HG02623 (cell line): Measurements from ENCODE around the gene DGKD.

Experiments
- ATAC-seq: cut with Tn5 transposase; IDR thresholded peaks from one replicate; pipeline ENCODE4 v1.9.1; 2021; ENCODE audit warnings: moderate library complexity; ENCODE audit not compliant: unreplicated experiment

The DGKD gene

DNA sequence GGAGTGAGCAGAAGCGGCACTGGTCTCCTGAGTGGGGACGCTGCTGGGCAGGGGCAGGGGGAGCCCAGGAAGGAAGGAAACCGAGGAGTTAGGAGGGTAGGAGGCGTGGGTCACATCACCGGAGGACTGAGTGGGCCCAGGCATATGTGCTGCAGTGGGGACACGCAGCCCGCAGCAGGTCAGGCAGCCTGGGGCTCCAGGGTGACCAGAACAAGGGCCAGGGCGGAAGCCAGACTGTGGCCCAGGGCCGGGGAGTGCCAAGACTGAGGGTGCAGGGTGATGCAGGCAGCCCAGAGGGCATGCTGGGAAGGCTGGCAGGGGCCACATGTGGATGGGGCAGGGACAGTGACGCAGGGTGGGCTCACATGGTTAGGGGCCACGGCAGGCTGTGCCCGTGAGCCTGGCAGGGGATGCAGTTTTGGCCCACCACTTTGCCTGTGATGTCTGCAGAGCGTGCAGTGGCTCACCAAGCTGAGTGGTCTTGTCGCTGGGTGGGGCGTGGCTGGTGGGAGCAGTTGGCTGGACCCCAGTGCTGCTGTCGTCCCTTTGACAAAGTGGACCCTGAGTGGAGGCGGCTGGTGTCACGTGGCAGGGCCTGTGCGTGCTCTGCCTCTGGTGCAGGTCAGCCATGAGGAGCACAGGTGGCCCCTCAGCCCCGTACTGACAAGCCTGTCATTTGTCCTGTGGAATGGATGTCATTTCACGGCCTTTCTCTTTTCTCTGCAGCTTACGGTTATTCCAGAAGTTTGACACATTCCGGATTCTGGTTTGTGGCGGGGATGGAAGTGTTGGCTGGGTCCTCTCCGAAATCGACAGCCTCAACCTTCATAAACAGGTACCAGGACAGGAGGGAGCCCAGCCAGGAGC, 87.1 kb downstream of the DGKD start:
- ATAC-seq = no peak

DNA sequence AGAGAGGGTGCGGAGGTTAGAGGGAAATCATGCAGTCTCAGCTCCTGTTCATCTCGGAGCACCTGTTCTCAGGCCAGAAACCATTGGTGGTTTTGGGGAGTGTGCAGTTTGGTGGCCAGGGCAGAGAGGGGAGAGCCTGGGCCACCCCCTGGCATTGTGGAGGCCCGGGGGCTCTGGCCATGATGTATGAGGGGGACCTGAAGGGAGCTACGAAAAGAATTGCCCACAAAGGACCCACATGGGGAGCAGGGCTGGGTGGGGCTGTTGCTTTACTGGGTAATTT, 87.7 kb downstream of the DGKD start:
- ATAC-seq = no peak

GRCh38 chr2:233443511-233444183, 89.4 kb downstream of the DGKD start:
- peak; percentile 41 for ATAC-seq

DNA sequence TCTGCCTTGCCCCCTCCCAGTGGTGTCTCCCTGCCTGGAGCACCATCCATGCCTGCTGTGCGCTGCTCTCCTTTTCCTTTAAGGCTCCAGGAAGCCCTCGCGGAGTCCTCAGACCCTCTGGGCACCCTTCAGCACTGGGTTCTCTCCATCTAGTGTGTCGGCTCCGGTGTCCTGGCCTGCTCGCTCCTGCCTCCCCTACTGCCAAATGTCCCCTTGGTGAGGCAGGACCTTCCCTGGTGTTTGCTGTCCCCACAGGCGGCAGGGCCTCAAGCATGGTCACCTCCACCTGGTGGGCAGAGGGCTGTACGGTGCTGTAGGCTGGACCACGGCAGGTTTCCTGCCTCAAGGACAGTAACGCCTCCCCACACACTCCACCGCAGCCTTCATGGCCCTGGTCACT, 90.2 kb downstream of the DGKD start:
- ATAC-seq = no peak

GRCh38 chr2:233445152-233445830, 91.0 kb downstream of the DGKD start:
- no peak for ATAC-seq

- no peak for ATAC-seq
Measured at GRCh38 chr2:233446121-233446520, 91.8 kb downstream of the DGKD start.

- no peak for ATAC-seq
Measured at GRCh38 chr2:233446606-233447305, 92.5 kb downstream of the DGKD start.

DNA sequence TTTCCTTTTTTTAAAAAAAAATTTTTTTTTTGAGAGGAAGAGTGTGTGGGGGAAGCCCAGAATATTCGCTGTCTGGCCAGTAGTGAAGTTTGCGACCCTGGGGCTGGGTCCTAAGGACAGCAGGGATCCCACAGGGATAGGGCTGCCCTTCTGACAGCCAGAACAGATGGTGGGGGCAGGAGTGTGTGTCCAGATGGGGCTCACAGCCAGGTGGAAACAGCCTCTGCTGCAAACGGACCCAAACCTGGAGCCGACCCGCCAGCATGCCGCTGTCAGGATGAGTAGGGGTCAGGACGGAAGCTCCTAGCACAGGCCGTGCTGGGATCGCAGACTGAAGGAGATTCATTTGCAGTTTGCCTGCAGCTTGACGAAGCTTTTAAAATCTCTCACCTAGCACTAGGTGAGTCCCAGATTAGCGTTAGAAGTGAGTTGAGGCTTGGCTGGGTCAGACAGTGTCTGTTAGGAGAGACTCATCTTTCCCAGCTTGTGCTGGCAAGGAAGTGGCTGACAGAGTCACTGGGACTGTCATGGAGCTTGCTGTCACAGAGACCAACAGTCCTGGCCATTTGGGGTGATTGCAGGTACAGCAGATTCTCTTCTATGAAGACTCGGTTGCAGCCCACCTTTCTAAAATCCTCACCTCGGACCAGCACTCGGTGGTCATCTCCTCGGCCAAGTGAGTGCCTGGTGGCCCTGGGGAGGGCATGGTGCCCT, 93.4 kb downstream of the DGKD start:
- no peak for ATAC-seq

GRCh38 chr2:233448220-233448559, 93.9 kb downstream of the DGKD start:
- ATAC-seq = no peak

DNA sequence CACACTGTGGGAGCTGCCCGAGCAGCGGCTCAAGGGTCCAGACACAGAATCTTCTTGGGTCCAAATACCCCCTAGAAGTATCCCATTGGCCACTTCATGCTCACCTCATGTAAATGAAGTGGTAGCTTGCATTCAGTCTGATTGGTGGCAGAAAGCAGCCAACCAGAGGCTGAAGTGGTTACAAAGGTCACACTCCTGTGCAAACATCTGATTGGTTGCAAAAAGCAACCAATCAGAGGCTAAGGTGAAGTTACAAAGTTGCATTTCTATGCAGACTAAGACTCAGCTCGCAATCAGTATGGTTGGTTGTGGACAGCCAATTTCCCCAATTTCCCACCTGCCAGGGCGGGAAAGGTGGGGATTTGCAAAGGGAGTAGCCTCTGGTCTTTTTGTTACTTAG, 94.3 kb downstream of the DGKD start:
- no peak for ATAC-seq

DNA sequence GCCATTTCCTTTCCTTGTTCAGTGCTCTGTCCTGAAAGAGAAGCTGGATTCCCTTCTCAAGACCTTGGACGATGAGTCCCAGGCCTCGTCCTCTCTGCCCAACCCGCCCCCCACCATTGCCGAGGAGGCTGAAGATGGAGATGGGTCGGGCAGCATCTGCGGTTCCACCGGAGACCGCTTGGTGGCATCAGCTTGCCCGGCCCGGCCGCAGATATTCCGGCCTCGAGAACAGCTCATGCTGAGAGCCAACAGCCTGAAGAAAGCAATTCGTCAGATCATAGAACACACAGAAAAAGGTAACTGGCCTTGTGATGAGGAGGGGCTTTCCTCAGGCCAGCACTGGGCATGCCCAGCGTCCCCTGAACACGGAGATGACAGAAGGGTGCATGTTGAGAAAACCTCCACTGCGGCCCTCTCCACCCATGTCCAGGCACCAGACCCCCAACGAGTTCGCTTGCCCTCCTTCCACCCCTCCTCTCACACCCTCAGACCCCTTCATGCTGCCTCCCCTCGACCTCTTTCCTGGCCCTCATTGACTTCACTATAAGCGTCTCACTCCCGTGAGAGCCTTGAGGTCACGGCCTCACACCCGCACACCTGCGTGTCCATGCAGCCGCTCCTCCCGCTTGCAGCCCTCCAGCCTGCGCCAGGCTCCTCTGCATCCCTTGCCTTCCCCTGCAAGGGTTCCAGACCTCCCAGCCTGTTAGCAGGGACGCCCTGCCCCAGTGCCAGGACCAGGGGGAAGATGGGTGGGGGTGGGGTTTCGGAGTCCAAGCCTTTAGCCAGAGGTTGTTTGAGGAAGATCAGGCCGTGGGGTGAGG, 95.0 kb downstream of the DGKD start:
- no peak for ATAC-seq

- no peak for ATAC-seq
Measured at GRCh38 chr2:233449921-233450863, 95.9 kb downstream of the DGKD start.

DNA sequence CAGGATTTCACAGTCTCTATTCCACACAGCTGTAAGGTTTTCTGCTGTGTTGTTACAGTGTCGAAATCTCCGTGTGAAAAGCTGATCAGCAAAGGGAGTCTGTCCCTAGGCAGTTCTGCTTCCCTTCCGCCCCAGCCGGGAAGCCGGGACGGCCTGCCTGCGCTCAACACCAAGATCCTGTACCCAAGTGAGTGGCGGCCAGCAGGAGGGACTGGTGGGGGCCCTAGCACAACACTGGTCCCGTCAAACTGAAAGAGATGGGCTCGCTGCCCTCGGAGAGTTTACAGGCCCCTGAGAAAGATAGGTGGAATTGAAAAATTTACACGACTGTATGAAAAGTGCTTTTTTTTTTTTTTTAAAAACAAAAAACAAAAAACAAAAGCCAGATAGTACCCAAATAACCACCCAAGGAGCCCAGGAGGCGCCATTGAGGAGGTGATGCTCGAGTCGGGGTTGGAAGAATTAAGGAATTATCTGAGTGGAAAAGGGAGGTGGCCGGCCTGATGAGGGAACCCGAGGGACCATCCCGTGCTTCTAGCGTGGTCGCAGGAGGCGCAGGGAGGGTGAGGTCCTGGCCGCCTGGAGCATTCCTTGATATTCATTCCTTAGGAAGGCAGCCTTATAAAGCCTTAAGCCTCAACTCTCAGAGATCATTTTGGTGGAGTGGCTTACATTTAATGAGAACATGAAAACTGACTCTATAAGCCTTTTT, 96.7 kb downstream of the DGKD start:
- no peak for ATAC-seq

- no peak for ATAC-seq
Measured at GRCh38 chr2:233451950-233452349, 97.7 kb downstream of the DGKD start.

GRCh38 chr2:233453111-233453915, 99.0 kb downstream of the DGKD start:
- ATAC-seq = no peak

- ATAC-seq = no peak
Measured at GRCh38 chr2:233453916-233454315, 99.6 kb downstream of the DGKD start.

DNA sequence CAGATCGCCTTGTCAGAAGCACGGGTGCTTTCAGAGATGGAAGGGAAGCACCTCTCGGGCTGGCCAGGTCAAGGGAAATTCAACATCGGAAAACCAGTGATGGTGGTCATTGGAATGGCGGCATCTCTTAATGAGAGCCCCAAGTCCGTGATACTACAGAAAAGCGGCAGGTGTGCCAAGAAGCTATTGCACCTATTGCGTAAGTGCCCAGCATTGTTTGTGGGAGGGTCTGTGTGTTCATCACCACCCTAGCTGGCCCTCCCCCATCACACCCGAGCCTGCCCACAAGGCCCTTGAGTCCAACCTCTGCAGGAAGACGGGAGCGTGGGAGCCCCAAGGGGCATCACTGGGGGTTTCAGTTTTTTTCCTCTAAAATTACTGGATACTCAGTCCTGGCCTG, 100.7 kb downstream of the DGKD start:
- no peak for ATAC-seq

- ATAC-seq = no peak
Measured at GRCh38 chr2:233455491-233455890, 101.2 kb downstream of the DGKD start.
